ENCODE data around the gene PLPPR2.
"Not testable (repeated sequence)": the region's sequence is repeated elsewhere in the genome, so short reads cannot be mapped to it uniquely, and the experiment has no call there.

DNA sequence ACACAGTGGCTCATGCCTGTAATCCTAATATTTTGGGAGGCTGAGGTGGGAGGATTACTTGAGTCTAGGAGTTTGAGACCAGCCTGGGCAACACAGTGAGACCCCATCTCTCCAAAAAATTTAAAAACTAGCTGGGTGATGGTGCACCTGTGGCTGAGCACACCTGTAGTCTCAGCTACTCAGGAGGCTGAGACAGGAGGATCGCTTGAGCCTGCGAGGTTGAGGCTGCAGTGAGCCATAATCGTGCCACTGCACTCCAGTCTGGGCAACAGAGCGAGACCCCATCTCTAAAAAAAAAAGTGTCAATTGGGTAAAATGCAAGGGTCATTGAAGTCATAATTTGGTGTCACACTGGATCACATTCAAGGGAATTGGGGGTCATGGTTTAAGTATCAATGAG is 1.1 kb upstream of the PLPPR2 start:
- TF ChIP-seq, protein P1, sequence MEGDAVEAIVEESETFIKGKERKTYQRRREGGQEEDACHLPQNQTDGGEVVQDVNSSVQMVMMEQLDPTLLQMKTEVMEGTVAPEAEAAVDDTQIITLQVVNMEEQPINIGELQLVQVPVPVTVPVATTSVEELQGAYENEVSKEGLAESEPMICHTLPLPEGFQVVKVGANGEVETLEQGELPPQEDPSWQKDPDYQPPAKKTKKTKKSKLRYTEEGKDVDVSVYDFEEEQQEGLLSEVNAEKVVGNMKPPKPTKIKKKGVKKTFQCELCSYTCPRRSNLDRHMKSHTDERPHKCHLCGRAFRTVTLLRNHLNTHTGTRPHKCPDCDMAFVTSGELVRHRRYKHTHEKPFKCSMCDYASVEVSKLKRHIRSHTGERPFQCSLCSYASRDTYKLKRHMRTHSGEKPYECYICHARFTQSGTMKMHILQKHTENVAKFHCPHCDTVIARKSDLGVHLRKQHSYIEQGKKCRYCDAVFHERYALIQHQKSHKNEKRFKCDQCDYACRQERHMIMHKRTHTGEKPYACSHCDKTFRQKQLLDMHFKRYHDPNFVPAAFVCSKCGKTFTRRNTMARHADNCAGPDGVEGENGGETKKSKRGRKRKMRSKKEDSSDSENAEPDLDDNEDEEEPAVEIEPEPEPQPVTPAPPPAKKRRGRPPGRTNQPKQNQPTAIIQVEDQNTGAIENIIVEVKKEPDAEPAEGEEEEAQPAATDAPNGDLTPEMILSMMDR (IDR thresholded peaks at IDR 0.05), result not testable (repeated sequence)
- not testable (repeated sequence) for TF ChIP-seq POLR2A (IDR thresholded peaks at IDR 0.05)

All from suprapubic skin (tissue), 3 donors.